Measurements from ENCODE around the gene RANGAP1.

RANGAP1 gene

DNA sequence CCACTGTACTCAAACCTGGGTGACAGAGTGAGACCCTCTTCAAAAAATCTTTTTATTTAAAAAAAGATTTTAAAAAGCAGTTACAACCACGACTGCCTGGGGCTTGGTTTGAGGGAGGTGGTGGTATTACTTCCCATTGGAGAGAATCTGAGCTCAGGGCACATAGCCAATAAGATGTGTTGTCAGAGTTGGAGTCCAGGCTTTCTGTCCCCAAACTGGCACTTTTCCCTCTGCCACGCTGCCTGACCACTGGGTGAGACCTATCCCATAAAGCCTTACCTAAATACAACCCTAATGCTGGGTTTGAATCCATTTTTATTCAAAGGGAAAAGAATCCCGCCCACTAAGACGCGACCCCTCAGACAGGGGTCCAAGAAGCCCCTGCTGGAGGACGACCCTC, 56.8 kb downstream of the RANGAP1 start:
- H3K36me3 ChIP-seq (replicated peaks; ENCODE audit: low read depth, low read length), result peaks cover 31% of the 10 kb centered on the region

GRCh38 chr22:41226723-41227655, 59.0 kb downstream of the RANGAP1 start:
- Histone ChIP-seq H4K20me1 (ENCODE audit: insufficient read depth, low read length) (no peaks in the 10 kb centered on the region), H2AFZ (ENCODE audit: low read depth, low read length) (no peak overlapping the region), H3K9ac (ENCODE audit: low read length) (no peak overlapping the region), H3K4me1 (ENCODE audit: low read length) (no peaks in the 10 kb centered on the region), H3K79me2 (ENCODE audit: low read length) (no peaks in the 10 kb centered on the region), H3K36me3 (replicated peaks; ENCODE audit: low read depth, low read length) (peaks cover 34% of the 10 kb centered on the region), H3K4me2 (ENCODE audit: low read length) (no peak overlapping the region), H3K9me3 (ENCODE audit: insufficient read depth, low read length) (no peaks in the 10 kb centered on the region), H3K4me3 (ENCODE audit: low read length) (no peak overlapping the region), H3K27me3 (ENCODE audit: low read depth, low read length) (no peaks in the 10 kb centered on the region), H3K27ac (ENCODE audit: low read length) (no peak overlapping the region)
- TF ChIP-seq EZH2phosphoT487 (IDR thresholded peaks at IDR 0.05; ENCODE audit: low read depth), result no peak
- TF ChIP-seq, protein P1, sequence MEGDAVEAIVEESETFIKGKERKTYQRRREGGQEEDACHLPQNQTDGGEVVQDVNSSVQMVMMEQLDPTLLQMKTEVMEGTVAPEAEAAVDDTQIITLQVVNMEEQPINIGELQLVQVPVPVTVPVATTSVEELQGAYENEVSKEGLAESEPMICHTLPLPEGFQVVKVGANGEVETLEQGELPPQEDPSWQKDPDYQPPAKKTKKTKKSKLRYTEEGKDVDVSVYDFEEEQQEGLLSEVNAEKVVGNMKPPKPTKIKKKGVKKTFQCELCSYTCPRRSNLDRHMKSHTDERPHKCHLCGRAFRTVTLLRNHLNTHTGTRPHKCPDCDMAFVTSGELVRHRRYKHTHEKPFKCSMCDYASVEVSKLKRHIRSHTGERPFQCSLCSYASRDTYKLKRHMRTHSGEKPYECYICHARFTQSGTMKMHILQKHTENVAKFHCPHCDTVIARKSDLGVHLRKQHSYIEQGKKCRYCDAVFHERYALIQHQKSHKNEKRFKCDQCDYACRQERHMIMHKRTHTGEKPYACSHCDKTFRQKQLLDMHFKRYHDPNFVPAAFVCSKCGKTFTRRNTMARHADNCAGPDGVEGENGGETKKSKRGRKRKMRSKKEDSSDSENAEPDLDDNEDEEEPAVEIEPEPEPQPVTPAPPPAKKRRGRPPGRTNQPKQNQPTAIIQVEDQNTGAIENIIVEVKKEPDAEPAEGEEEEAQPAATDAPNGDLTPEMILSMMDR (IDR thresholded peaks at IDR 0.05; ENCODE audit: low read depth, low read length), result no peak

More for the DNA sequence above, 56.8 kb downstream of the RANGAP1 start:
- Histone ChIP-seq H3K4me1 (ENCODE audit: low read length) (no peaks in the 10 kb centered on the region), H3K9me3 (ENCODE audit: insufficient read depth, low read length) (no peaks in the 10 kb centered on the region), H3K27me3 (ENCODE audit: low read depth, low read length) (no peaks in the 10 kb centered on the region), H3K9ac (ENCODE audit: low read length) (no peak overlapping the region), H4K20me1 (ENCODE audit: insufficient read depth, low read length) (no peaks in the 10 kb centered on the region), H3K79me2 (ENCODE audit: low read length) (no peaks in the 10 kb centered on the region), H3K4me2 (ENCODE audit: low read length) (no peak overlapping the region), H2AFZ (ENCODE audit: low read depth, low read length) (no peak overlapping the region), H3K4me3 (ENCODE audit: low read length) (no peak overlapping the region), H3K27ac (ENCODE audit: low read length) (no peak overlapping the region)
- TF ChIP-seq, protein P1 (IDR thresholded peaks at IDR 0.05; ENCODE audit: low read depth, low read length), result no peak
- TF ChIP-seq EZH2phosphoT487 (IDR thresholded peaks at IDR 0.05; ENCODE audit: low read depth), result no peak

DNA sequence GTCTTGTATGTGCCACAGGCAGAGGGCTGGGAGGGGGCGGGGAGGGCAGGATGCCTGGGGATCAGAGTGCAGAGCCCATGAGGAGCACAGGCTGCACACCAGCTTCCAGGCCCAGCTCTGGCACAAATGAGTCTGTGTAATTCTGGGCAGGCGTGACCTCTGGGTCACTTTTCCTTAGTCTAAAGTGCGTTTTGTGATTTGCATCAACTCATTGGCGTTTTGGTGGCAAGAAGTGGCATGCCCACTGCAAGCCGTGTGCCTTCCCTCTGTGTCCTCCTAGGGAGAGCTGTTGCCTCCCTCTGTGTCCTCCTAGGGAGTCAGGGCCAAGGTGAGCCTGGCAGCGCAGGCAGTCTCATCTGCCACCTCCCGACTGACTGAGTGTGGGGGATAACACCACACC, 62.5 kb downstream of the RANGAP1 start:
- no peaks in the 10 kb centered on the region for H3K79me2 ChIP-seq (ENCODE audit: low read length)
- no peaks in the 10 kb centered on the region for H3K9me3 ChIP-seq (ENCODE audit: insufficient read depth, low read length)
- H3K4me1 ChIP-seq (ENCODE audit: low read length), result no peaks in the 10 kb centered on the region
- H3K36me3 ChIP-seq (replicated peaks; ENCODE audit: low read depth, low read length), result peaks cover 46% of the 10 kb centered on the region
- H2AFZ ChIP-seq (ENCODE audit: low read depth, low read length), result no peak overlapping the region
- no peak for TF ChIP-seq EZH2phosphoT487 (IDR thresholded peaks at IDR 0.05; ENCODE audit: low read depth)
- TF ChIP-seq, protein P1 (IDR thresholded peaks at IDR 0.05; ENCODE audit: low read depth, low read length), result no peak
- no peak overlapping the region for H3K4me3 ChIP-seq (ENCODE audit: low read length)
- H3K4me2 ChIP-seq (ENCODE audit: low read length), result no peak overlapping the region
- no peaks in the 10 kb centered on the region for H4K20me1 ChIP-seq (ENCODE audit: insufficient read depth, low read length)
- H3K27me3 ChIP-seq (ENCODE audit: low read depth, low read length), result no peaks in the 10 kb centered on the region
- H3K9ac ChIP-seq (ENCODE audit: low read length), result no peak overlapping the region
- no peak overlapping the region for H3K27ac ChIP-seq (ENCODE audit: low read length)

- H3K4me1 ChIP-seq (ENCODE audit: low read length), result peaks cover 1% of the 10 kb centered on the region
- H3K4me3 ChIP-seq (ENCODE audit: low read length), result no peak overlapping the region
- H3K27me3 ChIP-seq (ENCODE audit: low read depth, low read length), result no peaks in the 10 kb centered on the region
- TF ChIP-seq, protein P1 (IDR thresholded peaks at IDR 0.05; ENCODE audit: low read depth, low read length), result no peak
- TF ChIP-seq EZH2phosphoT487 (IDR thresholded peaks at IDR 0.05; ENCODE audit: low read depth), result no peak
- H3K4me2 ChIP-seq (ENCODE audit: low read length), result no peak overlapping the region
- H3K79me2 ChIP-seq (ENCODE audit: low read length), result no peaks in the 10 kb centered on the region
- no peaks in the 10 kb centered on the region for H3K9me3 ChIP-seq (ENCODE audit: insufficient read depth, low read length)
- peaks cover 42% of the 10 kb centered on the region for H3K36me3 ChIP-seq (replicated peaks; ENCODE audit: low read depth, low read length)
- H2AFZ ChIP-seq (ENCODE audit: low read depth, low read length), result no peak overlapping the region
- H4K20me1 ChIP-seq (ENCODE audit: insufficient read depth, low read length), result no peaks in the 10 kb centered on the region
- no peak overlapping the region for H3K27ac ChIP-seq (ENCODE audit: low read length)
- no peak overlapping the region for H3K9ac ChIP-seq (ENCODE audit: low read length)
These were observed 63.0 kb downstream of the RANGAP1 start for GRCh38 chr22:41222846-41223507.

All from OCI-LY3 (cell line).